ENCODE data around the gene PRDM5.

Gene PRDM5

GRCh38 chr4:120771907-120772306 lies 150.6 kb downstream of the PRDM5 start:
- Mint-ChIP-seq H3K27me3 (ENCODE audit: low read depth) (no peaks in the 10 kb centered on the region), H3K4me1 (peaks cover 5% of the 10 kb centered on the region), H3K4me3 (no peak overlapping the region), H3K9me3 (peaks cover 2% of the 10 kb centered on the region), H3K36me3 (ENCODE audit: low read depth) (peaks cover 13% of the 10 kb centered on the region), H3K27ac (no peak overlapping the region)
- TF ChIP-seq, protein P1, sequence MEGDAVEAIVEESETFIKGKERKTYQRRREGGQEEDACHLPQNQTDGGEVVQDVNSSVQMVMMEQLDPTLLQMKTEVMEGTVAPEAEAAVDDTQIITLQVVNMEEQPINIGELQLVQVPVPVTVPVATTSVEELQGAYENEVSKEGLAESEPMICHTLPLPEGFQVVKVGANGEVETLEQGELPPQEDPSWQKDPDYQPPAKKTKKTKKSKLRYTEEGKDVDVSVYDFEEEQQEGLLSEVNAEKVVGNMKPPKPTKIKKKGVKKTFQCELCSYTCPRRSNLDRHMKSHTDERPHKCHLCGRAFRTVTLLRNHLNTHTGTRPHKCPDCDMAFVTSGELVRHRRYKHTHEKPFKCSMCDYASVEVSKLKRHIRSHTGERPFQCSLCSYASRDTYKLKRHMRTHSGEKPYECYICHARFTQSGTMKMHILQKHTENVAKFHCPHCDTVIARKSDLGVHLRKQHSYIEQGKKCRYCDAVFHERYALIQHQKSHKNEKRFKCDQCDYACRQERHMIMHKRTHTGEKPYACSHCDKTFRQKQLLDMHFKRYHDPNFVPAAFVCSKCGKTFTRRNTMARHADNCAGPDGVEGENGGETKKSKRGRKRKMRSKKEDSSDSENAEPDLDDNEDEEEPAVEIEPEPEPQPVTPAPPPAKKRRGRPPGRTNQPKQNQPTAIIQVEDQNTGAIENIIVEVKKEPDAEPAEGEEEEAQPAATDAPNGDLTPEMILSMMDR (IDR thresholded peaks at IDR 0.05; ENCODE audit: unreplicated experiment in 3 of 3): no peak

DNA sequence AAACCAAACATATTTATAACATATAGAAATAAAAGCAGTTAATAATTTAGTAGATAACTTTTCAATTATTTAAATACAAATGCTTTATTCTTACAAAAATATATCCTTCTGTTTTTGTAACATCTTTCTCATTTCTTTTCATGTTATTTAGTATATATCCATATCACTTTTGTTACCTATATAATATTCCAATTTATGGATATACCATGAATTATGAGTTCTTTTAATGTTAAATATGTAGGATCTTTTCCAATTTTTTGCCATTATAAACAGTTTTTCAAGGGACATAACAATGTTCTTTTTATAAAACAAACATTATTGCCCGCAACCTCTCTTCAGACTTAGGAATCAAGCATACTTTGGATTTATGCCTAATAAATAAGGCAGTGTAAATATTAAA lies 151.6 kb downstream of the PRDM5 start:
- TF ChIP-seq, protein P1 (IDR thresholded peaks at IDR 0.05; ENCODE audit: unreplicated experiment in 3 of 3): no peak
- peaks cover 2% of the 10 kb centered on the region for H3K9me3 Mint-ChIP-seq
- H3K36me3 Mint-ChIP-seq (ENCODE audit: low read depth): peaks cover 13% of the 10 kb centered on the region
- no peak overlapping the region for H3K4me3 Mint-ChIP-seq
- H3K27ac Mint-ChIP-seq: no peak overlapping the region
- no peaks in the 10 kb centered on the region for H3K27me3 Mint-ChIP-seq (ENCODE audit: low read depth)
- H3K4me1 Mint-ChIP-seq: peaks cover 5% of the 10 kb centered on the region

DNA sequence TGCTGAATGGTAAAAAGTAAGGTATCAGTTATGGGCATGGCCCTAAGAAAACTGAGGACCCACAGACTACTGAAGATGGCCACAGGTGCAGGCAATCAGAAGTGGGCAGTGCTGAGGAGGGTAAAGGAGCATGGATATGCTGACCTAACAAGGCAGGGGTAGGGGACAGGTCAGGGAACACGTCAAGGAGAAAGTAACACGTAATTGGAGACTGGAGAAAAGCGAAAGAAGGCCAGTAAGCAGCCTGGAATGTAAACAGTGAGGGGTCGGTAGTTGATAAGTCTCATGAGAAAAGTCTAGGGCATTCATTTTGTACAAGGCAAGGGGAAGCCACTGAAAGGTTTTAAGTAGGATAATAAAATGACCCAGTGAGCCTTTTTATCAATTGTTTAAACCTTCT lies 153.3 kb downstream of the PRDM5 start:
- Mint-ChIP-seq H3K9me3 (peaks cover 2% of the 10 kb centered on the region), H3K36me3 (ENCODE audit: low read depth) (peaks cover 13% of the 10 kb centered on the region), H3K4me1 (peaks cover 5% of the 10 kb centered on the region), H3K27ac (peak overlapping the region in 1 of 3 experiments; percentile 24), H3K4me3 (no peak overlapping the region), H3K27me3 (ENCODE audit: low read depth) (no peaks in the 10 kb centered on the region)
- TF ChIP-seq, protein P1 (IDR thresholded peaks at IDR 0.05; ENCODE audit: unreplicated experiment in 3 of 3): no peak

DNA sequence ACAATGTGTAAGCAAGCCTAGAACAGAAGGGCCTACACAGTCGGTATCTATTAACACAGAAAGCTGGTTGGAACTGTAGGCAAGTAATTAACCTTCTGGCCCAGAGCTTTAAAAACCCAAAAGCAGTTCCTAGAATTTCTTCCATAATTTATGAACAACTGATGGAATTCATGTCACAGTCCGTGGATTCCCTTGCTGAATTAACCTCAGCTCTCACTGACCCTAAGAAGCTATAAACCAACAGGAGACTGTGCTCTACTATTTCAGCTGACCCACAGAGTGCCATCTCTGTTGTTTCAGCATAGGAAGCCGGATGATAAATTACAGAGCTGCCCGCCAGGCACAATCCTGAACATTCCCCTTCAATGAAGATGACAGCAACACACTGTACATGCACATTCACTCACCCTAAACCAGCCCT lies 157.3 kb downstream of the PRDM5 start:
- Mint-ChIP-seq H3K27me3 (ENCODE audit: low read depth) (no peaks in the 10 kb centered on the region), H3K9me3 (peaks cover 2% of the 10 kb centered on the region), H3K4me3 (no peak overlapping the region), H3K4me1 (peaks cover 12% of the 10 kb centered on the region), H3K27ac (peak overlapping the region in 2 of 3 experiments; percentile 3 to 61), H3K36me3 (ENCODE audit: low read depth) (peaks cover 9% of the 10 kb centered on the region)
- TF ChIP-seq, protein P1 (IDR thresholded peaks at IDR 0.05; ENCODE audit: unreplicated experiment in 3 of 3): no peak

DNA sequence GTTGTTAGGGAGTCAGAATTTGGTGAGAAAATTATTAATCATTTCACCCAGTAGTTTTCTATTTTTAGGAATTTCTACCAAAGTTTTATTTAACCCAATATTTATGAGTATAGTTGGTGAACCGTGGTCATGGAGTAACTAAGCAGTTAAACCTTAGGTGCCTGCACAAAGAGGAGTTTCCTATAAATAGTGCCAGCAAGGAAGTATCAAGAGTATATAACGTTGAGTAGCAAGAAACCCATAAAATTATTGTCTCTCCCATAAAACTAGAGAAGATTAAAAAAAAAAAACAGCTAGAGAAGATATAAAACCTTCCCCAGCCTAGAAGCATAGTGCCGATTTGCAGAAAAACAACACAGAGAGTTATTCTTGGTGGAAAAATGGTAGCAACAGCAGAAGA lies 158.9 kb downstream of the PRDM5 start:
- H3K9me3 Mint-ChIP-seq: no peaks in the 10 kb centered on the region
- no peaks in the 10 kb centered on the region for H3K27me3 Mint-ChIP-seq (ENCODE audit: low read depth)
- TF ChIP-seq, protein P1 (IDR thresholded peaks at IDR 0.05; ENCODE audit: unreplicated experiment in 3 of 3): no peak
- peaks cover 5% of the 10 kb centered on the region for H3K36me3 Mint-ChIP-seq (ENCODE audit: low read depth)
- H3K4me3 Mint-ChIP-seq: no peak overlapping the region
- peak overlapping the region in 1 of 3 experiments; percentile 23 for H3K27ac Mint-ChIP-seq
- peaks cover 7% of the 10 kb centered on the region for H3K4me1 Mint-ChIP-seq

DNA sequence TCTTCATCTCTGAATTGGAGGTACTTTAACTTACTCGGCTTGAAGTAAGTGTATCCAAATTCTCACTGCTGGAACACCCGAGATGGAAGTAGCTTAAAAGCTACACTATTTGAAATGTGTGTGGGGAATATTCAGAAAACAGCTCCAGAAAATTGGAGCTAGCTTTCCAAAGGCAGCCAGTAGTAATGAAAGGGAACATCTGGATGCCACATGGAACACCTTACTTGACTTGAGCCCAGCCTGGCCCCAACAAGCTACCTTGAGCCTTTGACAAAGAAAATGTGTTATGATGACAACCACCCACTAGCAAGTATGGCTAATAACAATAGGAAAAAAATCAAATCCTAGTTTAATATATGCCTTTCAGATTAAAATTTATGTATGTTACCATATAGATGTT lies 161.5 kb downstream of the PRDM5 start:
- Mint-ChIP-seq H3K27ac (no peak overlapping the region), H3K4me3 (no peak overlapping the region), H3K9me3 (no peaks in the 10 kb centered on the region), H3K36me3 (ENCODE audit: low read depth) (peaks cover 5% of the 10 kb centered on the region), H3K4me1 (peaks cover 7% of the 10 kb centered on the region), H3K27me3 (ENCODE audit: low read depth) (no peaks in the 10 kb centered on the region)
- TF ChIP-seq, protein P1 (IDR thresholded peaks at IDR 0.05; ENCODE audit: unreplicated experiment in 3 of 3): no peak

All from nephron (organoid).